ENCODE data around the gene AGBL4.
A peak's percentile ranks its signal among the peaks of the same experiment; 100 is the strongest.

AGBL4 gene

GRCh38 chr1:49297783-49298182 lies 726.0 kb downstream of the AGBL4 start:
- DNase-seq, result no peak

- no peak for DNase-seq
Measured at GRCh38 chr1:49294539-49294938, 729.2 kb downstream of the AGBL4 start.

DNA sequence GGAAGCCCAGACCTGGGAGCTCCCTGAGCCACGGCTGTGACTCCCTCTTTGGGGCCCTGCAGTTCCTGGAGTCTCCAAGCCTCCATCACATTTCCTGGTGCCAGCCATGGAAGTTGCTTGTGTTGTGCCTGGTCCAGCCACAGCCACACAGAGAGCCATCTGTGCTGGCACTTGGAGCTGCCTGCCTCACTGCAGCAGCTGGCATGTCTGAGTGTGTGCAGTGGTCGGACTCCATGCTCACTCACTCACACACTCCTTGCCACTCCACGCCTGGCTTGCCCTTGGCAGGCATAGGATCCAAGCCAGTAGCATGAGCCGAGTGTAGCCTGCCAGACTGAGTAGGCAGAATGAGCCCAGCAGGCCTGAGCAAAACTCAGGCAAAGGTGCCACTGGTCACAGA lies 730.7 kb downstream of the AGBL4 start:
- no peak for DNase-seq

DNA sequence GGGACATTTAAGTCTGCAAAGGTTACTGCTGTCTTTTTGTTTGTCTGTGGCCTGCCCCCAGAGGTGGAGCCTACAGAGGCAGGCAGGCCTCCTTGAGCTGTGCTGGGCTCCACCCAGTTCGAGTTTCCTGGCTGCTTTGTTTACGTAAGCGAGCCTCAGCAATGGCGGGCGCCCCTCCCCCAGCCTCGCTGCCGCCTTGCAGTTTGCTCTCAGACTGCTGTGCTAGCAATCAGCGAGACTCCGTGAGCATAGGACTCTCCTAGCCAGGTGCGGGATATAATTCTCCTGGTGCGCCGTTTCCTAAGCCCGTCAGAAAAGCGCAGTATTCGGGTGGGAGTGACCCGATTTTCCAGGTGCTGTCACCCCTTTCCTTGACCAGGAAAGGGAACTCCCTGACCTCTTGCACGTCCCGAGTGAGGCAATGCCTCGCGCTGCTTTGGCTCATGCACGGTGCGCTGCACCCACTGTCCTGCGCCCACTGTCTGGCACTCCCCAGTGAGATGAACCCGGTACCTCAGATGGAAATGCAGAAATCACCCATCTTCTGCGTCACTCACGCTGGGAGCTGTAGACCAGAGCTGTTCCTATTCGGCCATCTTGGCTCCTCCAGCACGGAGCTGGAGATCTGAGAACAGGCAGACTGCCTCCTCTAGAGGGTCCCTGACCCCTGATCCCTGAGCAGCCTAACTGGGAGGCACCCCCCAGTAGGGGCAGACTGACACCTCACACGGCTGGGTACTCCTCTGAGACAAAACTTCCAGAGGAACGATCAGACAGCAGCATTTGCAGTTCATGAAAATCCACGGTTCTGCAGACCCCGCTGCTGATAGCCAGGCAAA lies 766.3 kb downstream of the AGBL4 start:
- DNase-seq, result peak; percentile 32

DNA sequence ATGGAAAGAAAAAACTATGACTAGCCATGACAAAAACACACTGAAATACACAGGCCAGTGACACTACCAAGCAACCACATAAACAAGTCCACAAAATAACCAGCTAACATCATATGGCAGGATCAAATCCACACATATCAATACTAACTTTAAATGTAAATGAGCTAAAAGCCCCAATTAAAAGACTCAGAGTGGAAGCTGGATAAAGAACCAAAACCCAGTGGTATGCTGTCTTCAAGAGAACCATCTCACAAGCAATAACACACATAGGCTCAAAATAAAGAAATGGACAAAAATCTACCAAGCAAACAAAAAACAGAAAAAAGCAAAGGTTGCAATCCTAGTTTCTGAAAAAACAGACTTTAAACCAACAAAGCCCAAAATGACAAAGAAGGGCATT lies 770.8 kb downstream of the AGBL4 start:
- no peak for DNase-seq

GRCh38 chr1:49251019-49251784 lies 772.6 kb downstream of the AGBL4 start:
- DNase-seq, result no peak

DNA sequence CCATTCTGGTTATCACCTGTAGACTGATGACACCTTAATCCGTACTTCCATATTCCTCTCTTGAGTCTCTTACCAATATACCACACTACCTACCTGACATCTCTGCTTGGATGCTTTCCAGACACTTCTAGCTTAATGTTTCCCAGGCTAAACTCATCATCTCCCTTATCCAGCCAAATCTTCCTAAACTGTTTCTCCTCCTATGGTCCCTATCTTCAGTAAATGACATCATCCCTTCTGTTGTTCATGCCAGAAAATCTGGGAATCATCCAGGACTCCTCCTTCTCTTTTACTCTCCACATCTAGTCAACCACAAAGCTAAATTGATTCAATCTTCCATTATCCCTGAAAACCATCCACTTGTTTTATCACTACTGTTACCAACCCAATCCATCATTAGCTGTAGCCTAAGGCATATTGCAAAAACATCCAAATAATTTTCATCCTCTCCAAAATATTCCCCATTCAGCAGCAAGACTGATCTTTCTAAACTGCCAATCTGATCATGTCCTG lies 783.0 kb downstream of the AGBL4 start:
- DNase-seq, result no peak

GRCh38 chr1:49234988-49235387 lies 788.8 kb downstream of the AGBL4 start:
- DNase-seq, result no peak

- DNase-seq, result no peak
Measured at GRCh38 chr1:49229555-49229954, 794.2 kb downstream of the AGBL4 start.

- DNase-seq, result no peak
Measured at GRCh38 chr1:49226758-49227157, 797.0 kb downstream of the AGBL4 start.

DNA sequence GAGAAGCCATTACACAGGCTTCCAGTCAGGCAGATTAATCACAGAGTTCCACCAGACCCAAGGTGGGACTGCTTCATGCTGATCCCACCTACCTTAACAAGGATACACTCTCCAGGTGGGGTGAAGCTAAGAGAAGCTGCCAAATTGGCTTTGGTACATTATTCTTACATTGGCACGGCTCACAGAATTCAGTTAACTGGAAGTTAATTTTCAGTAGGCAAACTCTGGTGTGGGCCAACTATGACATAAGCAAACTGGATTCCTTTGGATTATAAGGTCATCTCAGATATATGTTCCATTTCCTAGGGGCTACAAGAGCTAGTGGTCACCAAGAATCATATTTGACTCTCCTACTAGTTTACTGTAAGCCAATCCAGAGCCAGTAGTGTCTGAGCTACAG lies 798.3 kb downstream of the AGBL4 start:
- DNase-seq, result no peak

DNA sequence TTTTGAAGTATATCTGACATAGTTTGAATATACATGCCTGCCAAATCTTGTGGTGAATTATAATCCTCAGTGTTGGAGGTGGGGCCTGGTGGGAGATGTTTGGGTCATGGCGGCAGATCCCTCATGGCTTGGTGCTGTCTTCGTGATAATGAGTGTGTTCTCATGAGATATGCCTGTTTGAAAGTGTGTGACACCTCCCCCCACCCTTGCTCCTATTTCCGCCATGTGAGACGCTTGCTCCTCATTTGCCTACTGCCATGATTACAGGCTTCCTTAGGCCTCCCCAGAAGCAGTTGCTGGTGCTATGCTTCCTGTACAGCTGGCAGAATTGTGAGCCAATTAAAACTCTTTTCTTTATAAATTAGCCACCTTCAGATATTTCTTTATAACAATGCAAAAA lies 810.5 kb downstream of the AGBL4 start:
- no peak for DNase-seq

- DNase-seq, result no peak
Measured at GRCh38 chr1:49208712-49209111, 815.0 kb downstream of the AGBL4 start.

DNA sequence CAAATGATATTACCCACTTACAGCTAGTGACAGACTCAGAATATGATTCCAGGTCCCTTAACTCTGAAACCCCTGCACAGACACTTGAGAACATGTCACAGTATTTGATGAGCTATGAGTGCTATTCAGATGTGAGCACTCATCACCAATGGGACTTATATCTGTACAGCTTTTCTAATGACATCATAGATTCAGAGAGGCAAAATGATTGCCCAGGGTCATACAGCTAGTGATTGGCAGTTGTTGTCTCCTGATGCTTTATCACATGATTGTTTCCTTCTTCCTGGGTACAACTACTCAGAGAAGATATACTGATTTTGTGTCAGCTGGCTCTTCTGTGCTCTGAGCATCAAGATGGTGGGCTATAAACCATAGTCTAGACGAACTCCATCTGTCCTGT lies 819.0 kb downstream of the AGBL4 start:
- DNase-seq, result no peak

DNA sequence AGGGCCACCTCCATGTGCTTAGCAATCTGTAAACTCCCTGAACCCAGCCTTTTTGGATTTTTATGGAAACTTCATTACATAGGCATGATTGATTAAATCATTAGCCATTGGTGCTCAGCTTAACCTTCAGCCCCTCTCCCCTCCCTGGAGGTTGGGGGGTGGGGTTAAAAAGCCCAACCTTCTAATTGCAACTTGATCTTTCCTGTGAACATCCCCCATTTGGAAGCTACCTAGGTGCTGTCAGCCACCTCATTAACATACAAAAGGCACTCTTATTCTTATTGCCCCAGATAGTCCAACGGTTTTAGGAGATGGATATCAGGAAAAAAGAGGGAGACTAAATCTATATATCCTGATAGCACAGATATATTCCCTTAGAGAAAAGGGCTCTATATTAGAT lies 823.0 kb downstream of the AGBL4 start:
- no peak for DNase-seq

DNA sequence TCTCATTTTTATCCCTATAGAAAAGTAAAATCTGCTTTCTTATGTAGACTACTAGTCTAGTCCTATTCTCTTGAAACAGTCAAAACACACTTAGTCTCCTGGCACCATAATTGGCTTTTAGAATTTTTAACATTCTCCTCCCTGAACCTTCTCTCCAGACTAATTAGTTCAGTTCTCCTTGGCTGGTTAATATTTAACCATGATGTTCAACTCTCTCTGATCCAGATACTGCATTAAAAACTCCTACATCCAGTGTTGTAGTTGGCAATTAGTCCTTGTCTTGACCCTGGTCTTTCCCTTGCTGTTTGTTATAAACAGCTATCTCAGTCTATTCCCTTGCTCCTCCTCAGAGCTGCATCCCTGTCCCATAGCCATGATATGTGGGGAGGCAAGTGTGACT lies 824.2 kb downstream of the AGBL4 start:
- DNase-seq, result no peak

- no peak for DNase-seq
Measured at GRCh38 chr1:49197081-49197480, 826.7 kb downstream of the AGBL4 start.

- no peak for DNase-seq
Measured at GRCh38 chr1:49190138-49190537, 833.6 kb downstream of the AGBL4 start.

DNA sequence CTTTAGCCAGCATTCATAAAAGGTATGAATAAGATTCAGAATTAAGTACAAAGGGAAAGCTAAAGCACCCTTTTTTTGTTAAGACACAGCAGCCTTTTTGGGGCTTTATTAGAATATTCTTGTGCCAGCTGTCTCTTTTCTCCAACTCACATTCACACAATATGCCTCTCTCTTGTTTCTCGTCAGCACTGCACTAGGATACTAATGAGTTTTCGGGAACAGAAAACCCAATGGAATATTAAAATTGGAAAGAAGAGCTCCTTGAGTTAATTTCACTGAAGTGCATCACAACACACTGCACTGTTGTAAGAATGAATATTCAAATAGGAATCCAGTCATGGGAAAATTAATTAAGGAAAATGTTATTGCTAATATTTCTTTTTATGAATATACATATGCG lies 836.7 kb downstream of the AGBL4 start:
- DNase-seq, result no peak

GRCh38 chr1:49185450-49185980 lies 838.2 kb downstream of the AGBL4 start:
- no peak for DNase-seq

- no peak for DNase-seq
Measured at GRCh38 chr1:49183489-49183888, 840.3 kb downstream of the AGBL4 start.

DNA sequence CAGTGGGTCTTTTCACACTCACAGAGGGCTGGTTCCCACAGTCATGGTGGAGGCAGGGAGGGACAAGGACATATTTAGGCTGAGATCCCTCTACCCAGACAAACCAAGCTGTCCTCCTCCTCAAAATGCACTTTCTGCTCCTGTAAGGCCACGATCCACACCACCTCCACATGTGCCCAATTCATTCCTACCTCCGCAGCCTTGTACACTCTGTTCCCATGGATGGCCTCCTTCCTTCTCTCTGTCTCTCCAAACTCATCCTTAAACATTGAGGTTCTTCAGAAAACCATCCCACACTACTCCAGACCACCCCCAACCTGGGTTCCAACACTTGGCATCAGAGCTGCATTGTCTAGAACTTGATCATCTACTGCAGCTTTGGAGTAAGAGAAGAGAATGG lies 842.7 kb downstream of the AGBL4 start:
- DNase-seq, result no peak

- DNase-seq, result no peak
Measured at GRCh38 chr1:49171941-49172593, 851.7 kb downstream of the AGBL4 start.
